Endodermal cell (in vitro differentiated cells): ENCODE data around the gene RAPGEF4. TPM values are rescaled to one million over a fixed set of nuclear protein-coding genes. Genes with fewer than 3 reads are reported as not detected.

Experiments used
- DNase-seq: peaks from one replicate; pipeline ENCODE4 v3.0.0-alpha.2; 2017
- H3K27ac ChIP-seq: 2 replicates; pipeline ENCODE4 v1.5.1; 2013; ENCODE audit warnings: mild to moderate bottlenecking, low read depth, low read length, moderate library complexity
- H3K27me3 ChIP-seq: 2 replicates; pipeline ENCODE4 v1.6.1; 2013; ENCODE audit warnings: mild to moderate bottlenecking, low read length, moderate library complexity; ENCODE audit not compliant: insufficient read depth, control insufficient read depth, poor library complexity, severe bottlenecking
- H3K36me3 ChIP-seq: 2 replicates; pipeline ENCODE4 v1.7.0; 2013; ENCODE audit warnings: mild to moderate bottlenecking, low read length, moderate library complexity; ENCODE audit not compliant: control insufficient read depth, insufficient read depth
- H3K4me1 ChIP-seq: one replicate; pipeline ENCODE4 v1.7.0; 2013; ENCODE audit warnings: low read length; ENCODE audit not compliant: control insufficient read depth, insufficient read depth
- H3K4me3 ChIP-seq: 2 replicates; pipeline ENCODE4 v1.5.1; 2013; ENCODE audit warnings: mild to moderate bottlenecking, low read length, moderate library complexity
- H3K9ac ChIP-seq: 2 replicates; pipeline ENCODE4 v1.6.1; 2013; ENCODE audit warnings: mild to moderate bottlenecking, low read length, moderate library complexity; ENCODE audit not compliant: poor library complexity, severe bottlenecking; ENCODE audit errors: extremely low read depth
- H3K9me3 ChIP-seq: 2 replicates; pipeline ENCODE4 v1.6.1; 2013; ENCODE audit warnings: mild to moderate bottlenecking, low read length, moderate library complexity; ENCODE audit not compliant: control insufficient read depth
- H3K27ac Mint-ChIP-seq: 2 replicates; pipeline ENCODE4 v1.8.0; 2020; ENCODE audit warnings: mixed read lengths
- H3K27me3 Mint-ChIP-seq: 2 replicates; pipeline ENCODE4 v1.8.0; 2021; ENCODE audit warnings: mild to moderate bottlenecking, mixed read lengths; ENCODE audit not compliant: insufficient read depth
- H3K36me3 Mint-ChIP-seq: 2 replicates; pipeline ENCODE4 v1.8.0; 2020; ENCODE audit warnings: low read depth, mixed read lengths
- H3K4me1 Mint-ChIP-seq: 2 replicates; pipeline ENCODE4 v1.8.0; 2020; ENCODE audit warnings: mixed read lengths
- H3K4me3 Mint-ChIP-seq: 2 replicates; pipeline ENCODE4 v1.8.0; 2020; ENCODE audit warnings: mild to moderate bottlenecking, moderate library complexity, mixed read lengths
- H3K9me3 Mint-ChIP-seq: 2 replicates; pipeline ENCODE4 v1.8.0; 2020; ENCODE audit warnings: mild to moderate bottlenecking, mixed read lengths
- CTCF ChIP-seq: fragments of 200-600 bp; sonication (generic); conservative IDR thresholded peaks from 2 replicates; pipeline ENCODE4 v1.5.0; 2021; ENCODE audit warnings: antibody characterized with exemption, mild to moderate bottlenecking
- WGBS, 2 experiments: methylation state at CpG; one replicate each; pipeline versions ENCODE4 v1.1.5 to v1.1.7; 2013; ENCODE audit warnings: missing lambda C conversion rate in 2 of 2, mixed read lengths in 1 of 2; ENCODE audit not compliant: insufficient coverage in 1 of 2, insufficient read length in 1 of 2; 5-methylcytosine and 5-hydroxymethylcytosine counted together
- total RNA-seq, 2 donors: library from RNA; stranded (reverse); fragmentation: NEBNext Ultra II Directional in 1 of 2; extraction: Animal tissue kit (Norgen Biotek cat#: 25700) in 1 of 2; gene quantifications; 2 replicates in 1 of 2; 3 replicates in 1 of 2; pipeline ENCODE4 v1.2.1, GENCODE V29; 2021

The RAPGEF4 gene
- total RNA-seq, 2 donors from 2014 or later: 0.77 to 0.88 TPM

- H3K36me3 ChIP-seq: no peaks in the 10 kb centered on the region
- H3K9me3 Mint-ChIP-seq: peaks cover 21% of the 10 kb centered on the region
- no peak overlapping the region for H3K4me3 ChIP-seq
- no peak overlapping the region for H3K9ac ChIP-seq
- H3K27ac ChIP-seq: no peak overlapping the region
- peaks cover 6% of the 10 kb centered on the region for H3K36me3 Mint-ChIP-seq
- DNase-seq: no peak
- TF ChIP-seq CTCF: no peak
- no peaks in the 10 kb centered on the region for H3K4me1 ChIP-seq
- H3K4me1 Mint-ChIP-seq: no peaks in the 10 kb centered on the region
- peak overlapping the region; percentile 35 for H3K27ac Mint-ChIP-seq
- no peak overlapping the region for H3K4me3 Mint-ChIP-seq
- 78% methylated on average over 6 to 14 of the region's 15 CpGs for WGBS, 2 experiments
- H3K27me3 ChIP-seq: no peaks in the 10 kb centered on the region
- no peaks in the 10 kb centered on the region for H3K27me3 Mint-ChIP-seq
- H3K9me3 ChIP-seq: no peaks in the 10 kb centered on the region
Observed at GRCh38 chr2:173002751-173003541, 267.3 kb downstream of the RAPGEF4 start.

- Mint-ChIP-seq H3K36me3 (no peaks in the 10 kb centered on the region), H3K4me1 (peaks cover 5% of the 10 kb centered on the region), H3K27ac (no peak overlapping the region), H3K9me3 (no peaks in the 10 kb centered on the region), H3K27me3 (no peaks in the 10 kb centered on the region), H3K4me3 (no peak overlapping the region)
- 88 to 89% methylated on average over 2 to 3 of the region's 3 CpGs for WGBS, 2 experiments
- no peak overlapping the region for H3K27ac ChIP-seq
- H3K27me3 ChIP-seq: no peaks in the 10 kb centered on the region
- no peak for DNase-seq
- no peak overlapping the region for H3K9ac ChIP-seq
- H3K36me3 ChIP-seq: no peaks in the 10 kb centered on the region
- H3K4me3 ChIP-seq: no peak overlapping the region
- H3K4me1 ChIP-seq: peaks cover under 1% of the 10 kb centered on the region
- no peak for TF ChIP-seq CTCF
- no peaks in the 10 kb centered on the region for H3K9me3 ChIP-seq
Observed at GRCh38 chr2:173008786-173009185, 273.1 kb downstream of the RAPGEF4 start.

- Mint-ChIP-seq H3K4me3 (no peak overlapping the region), H3K9me3 (no peaks in the 10 kb centered on the region), H3K36me3 (no peaks in the 10 kb centered on the region), H3K27ac (no peak overlapping the region), H3K27me3 (no peaks in the 10 kb centered on the region), H3K4me1 (peaks cover 11% of the 10 kb centered on the region)
- Histone ChIP-seq H3K9me3 (no peaks in the 10 kb centered on the region), H3K27ac (no peak overlapping the region), H3K4me1 (peaks cover 3% of the 10 kb centered on the region), H3K4me3 (no peak overlapping the region), H3K36me3 (no peaks in the 10 kb centered on the region), H3K9ac (no peak overlapping the region), H3K27me3 (no peaks in the 10 kb centered on the region)
- no peak for DNase-seq
- 78% methylated on average over 1 of the region's 1 CpG; no CpG with 5 or more reads in 1 of the 2 experiments for WGBS, 2 experiments
- no peak for TF ChIP-seq CTCF
Observed at GRCh38 chr2:173010233-173010632, 274.6 kb downstream of the RAPGEF4 start.
